Activated T-helper 1 cell treated with anti-CD3 and anti-CD28 coated beads, Interleukin-12 subunit alpha, Interleukin-12 subunit beta, Interleukin-2, Interleukin-4 antibody, amounts not matched to agents 30 ng/mL and 10 ng/mL and 1 ng/mL, durations not matched to agents 14 hours and 24 hours and 36 hours (primary cell): ENCODE data around the gene QRFP. TPM values are rescaled to one million over a fixed set of nuclear protein-coding genes. Genes with fewer than 3 reads are reported as not detected.
A peak's percentile ranks its signal among the peaks of the same experiment; 100 is the strongest.

Source experiments
- DNase-seq: peaks from one replicate; pipeline ENCODE4 v3.0.0; 2021; ENCODE audit warnings: low spot score
- H3K27ac Mint-ChIP-seq: one replicate; pipeline ENCODE4 v1.8.0; 2021; ENCODE audit warnings: mild to moderate bottlenecking, mixed read lengths
- H3K27me3 Mint-ChIP-seq: one replicate; pipeline ENCODE4 v1.8.0; 2022; ENCODE audit warnings: mild to moderate bottlenecking, moderate library complexity, mixed read lengths; ENCODE audit not compliant: insufficient read depth
- H3K36me3 Mint-ChIP-seq: one replicate; pipeline ENCODE4 v1.8.0; 2021; ENCODE audit warnings: low read depth, mixed read lengths
- H3K4me1 Mint-ChIP-seq: one replicate; pipeline ENCODE4 v1.8.0; 2021; ENCODE audit warnings: low read depth, mixed read lengths
- H3K4me3 Mint-ChIP-seq: one replicate; pipeline ENCODE4 v1.8.0; 2021; ENCODE audit warnings: mild to moderate bottlenecking, moderate library complexity, mixed read lengths
- H3K9me3 Mint-ChIP-seq: one replicate; pipeline ENCODE4 v1.8.0; 2021; ENCODE audit warnings: mixed read lengths
- intact Hi-C: fragments of 100-400 bp; cut with micrococcal nuclease; formaldehyde crosslinking; loops from one replicate; pipeline ENCODE4 v1.15.1; 2024
- total RNA-seq: library from RNA; stranded (reverse); gene quantifications from 2 replicates; pipeline ENCODE4 v1.2.3, GENCODE V29; 2022

Gene QRFP
- total RNA-seq, 1 donor from 2014 or later = not detected

- no peaks in the 10 kb centered on the region for H3K9me3 Mint-ChIP-seq
- H3K4me1 Mint-ChIP-seq = peaks cover 4% of the 10 kb centered on the region
- no peaks in the 10 kb centered on the region for H3K36me3 Mint-ChIP-seq
- DNase-seq = no peak
- H3K27ac Mint-ChIP-seq = no peak overlapping the region
- H3K27me3 Mint-ChIP-seq = peaks cover 38% of the 10 kb centered on the region
- H3K4me3 Mint-ChIP-seq = no peak overlapping the region
- intact Hi-C loops = no loop called here
These were observed 41.6 kb upstream of the QRFP start for GRCh38 chr9:130938184-130938651.

- no peaks in the 10 kb centered on the region for H3K9me3 Mint-ChIP-seq
- intact Hi-C loops = no loop called here
These were observed 40.8 kb upstream of the QRFP start for GRCh38 chr9:130937146-130938076.

GRCh38 chr9:130936285-130937117 lies 39.9 kb upstream of the QRFP start:
- no peaks in the 10 kb centered on the region for H3K9me3 Mint-ChIP-seq
- peaks cover 4% of the 10 kb centered on the region for H3K4me1 Mint-ChIP-seq
- peaks cover 52% of the 10 kb centered on the region for H3K27me3 Mint-ChIP-seq
- DNase-seq = no peak
- intact Hi-C loops = no loop called here
- H3K4me3 Mint-ChIP-seq = peak overlapping the region; percentile 22
- no peak overlapping the region for H3K27ac Mint-ChIP-seq
- H3K36me3 Mint-ChIP-seq = no peaks in the 10 kb centered on the region

More at GRCh38 chr9:130937146-130938076, 40.8 kb upstream of the QRFP start:
- Mint-ChIP-seq H3K4me1 (peaks cover 4% of the 10 kb centered on the region), H3K36me3 (no peaks in the 10 kb centered on the region), H3K4me3 (peak overlapping the region; percentile 42), H3K27me3 (peaks cover 45% of the 10 kb centered on the region), H3K27ac (peak overlapping the region; percentile 34)
- no peak for DNase-seq

GRCh38 chr9:130935648-130936271 lies 39.1 kb upstream of the QRFP start:
- intact Hi-C loops = no loop called here
- H3K9me3 Mint-ChIP-seq = no peaks in the 10 kb centered on the region
- H3K4me3 Mint-ChIP-seq = no peak overlapping the region
- peaks cover 4% of the 10 kb centered on the region for H3K4me1 Mint-ChIP-seq
- DNase-seq = no peak
- no peaks in the 10 kb centered on the region for H3K36me3 Mint-ChIP-seq
- no peak overlapping the region for H3K27ac Mint-ChIP-seq
- peaks cover 46% of the 10 kb centered on the region for H3K27me3 Mint-ChIP-seq

- H3K9me3 Mint-ChIP-seq = no peaks in the 10 kb centered on the region
- no peaks in the 10 kb centered on the region for H3K36me3 Mint-ChIP-seq
- no peaks in the 10 kb centered on the region for H3K4me1 Mint-ChIP-seq
- DNase-seq = no peak
- H3K4me3 Mint-ChIP-seq = no peak overlapping the region
- H3K27ac Mint-ChIP-seq = no peak overlapping the region
- intact Hi-C loops = no loop called here
- H3K27me3 Mint-ChIP-seq = peaks cover 41% of the 10 kb centered on the region
These were observed 38.4 kb upstream of the QRFP start for GRCh38 chr9:130934702-130935647.

- Mint-ChIP-seq H3K4me3 (no peak overlapping the region), H3K9me3 (no peaks in the 10 kb centered on the region), H3K36me3 (no peaks in the 10 kb centered on the region), H3K4me1 (no peaks in the 10 kb centered on the region), H3K27me3 (peaks cover 41% of the 10 kb centered on the region), H3K27ac (no peak overlapping the region)
- DNase-seq = no peak
- intact Hi-C loops = no loop called here
These were observed 37.6 kb upstream of the QRFP start for GRCh38 chr9:130934246-130934645.

- Mint-ChIP-seq H3K4me3 (no peak overlapping the region), H3K27ac (no peak overlapping the region), H3K4me1 (no peaks in the 10 kb centered on the region), H3K9me3 (no peaks in the 10 kb centered on the region), H3K27me3 (peaks cover 39% of the 10 kb centered on the region), H3K36me3 (no peaks in the 10 kb centered on the region)
- DNase-seq = no peak
- intact Hi-C loops = no loop called here
These were observed 36.8 kb upstream of the QRFP start for GRCh38 chr9:130933114-130934046.

- DNase-seq = no peak
- intact Hi-C loops = no loop called here
These were observed 35.9 kb upstream of the QRFP start for GRCh38 chr9:130932255-130933079.

GRCh38 chr9:130931508-130932254 lies 35.1 kb upstream of the QRFP start:
- intact Hi-C loops = no loop called here

More at GRCh38 chr9:130932255-130933079, 35.9 kb upstream of the QRFP start:
- Mint-ChIP-seq H3K27ac (no peak overlapping the region), H3K4me3 (no peak overlapping the region), H3K36me3 (no peaks in the 10 kb centered on the region), H3K27me3 (peaks cover 35% of the 10 kb centered on the region), H3K9me3 (no peaks in the 10 kb centered on the region), H3K4me1 (no peaks in the 10 kb centered on the region)

GRCh38 chr9:130930804-130931349 lies 34.3 kb upstream of the QRFP start:
- H3K9me3 Mint-ChIP-seq = no peaks in the 10 kb centered on the region
- no peaks in the 10 kb centered on the region for H3K4me1 Mint-ChIP-seq
- no peak for DNase-seq
- no peak overlapping the region for H3K4me3 Mint-ChIP-seq
- peaks cover 22% of the 10 kb centered on the region for H3K27me3 Mint-ChIP-seq
- no peaks in the 10 kb centered on the region for H3K36me3 Mint-ChIP-seq
- intact Hi-C loops = no loop called here
- no peak overlapping the region for H3K27ac Mint-ChIP-seq

More at GRCh38 chr9:130931508-130932254, 35.1 kb upstream of the QRFP start:
- Mint-ChIP-seq H3K9me3 (no peaks in the 10 kb centered on the region), H3K36me3 (no peaks in the 10 kb centered on the region), H3K4me3 (no peak overlapping the region), H3K27ac (no peak overlapping the region), H3K27me3 (peaks cover 29% of the 10 kb centered on the region), H3K4me1 (no peaks in the 10 kb centered on the region)
- no peak for DNase-seq
